HG03354 (cell line): Measurements from ENCODE around the gene CADM2.
"Not testable (repeated sequence)": the region's sequence is repeated elsewhere in the genome, so short reads cannot be mapped to it uniquely, and the experiment has no call there.

Experiments used
- ATAC-seq: cut with Tn5 transposase; IDR thresholded peaks from one replicate; pipeline ENCODE4 v1.9.1; 2021; ENCODE audit warnings: mild to moderate bottlenecking; ENCODE audit not compliant: unreplicated experiment, poor library complexity, severe bottlenecking

Gene CADM2

GRCh38 chr3:84958495-84959469 lies at the start of gene CADM2:
Gene CADM2, plus strand, starts transcription at chr3:84958989.
- peak; percentile 98 for ATAC-seq

DNA sequence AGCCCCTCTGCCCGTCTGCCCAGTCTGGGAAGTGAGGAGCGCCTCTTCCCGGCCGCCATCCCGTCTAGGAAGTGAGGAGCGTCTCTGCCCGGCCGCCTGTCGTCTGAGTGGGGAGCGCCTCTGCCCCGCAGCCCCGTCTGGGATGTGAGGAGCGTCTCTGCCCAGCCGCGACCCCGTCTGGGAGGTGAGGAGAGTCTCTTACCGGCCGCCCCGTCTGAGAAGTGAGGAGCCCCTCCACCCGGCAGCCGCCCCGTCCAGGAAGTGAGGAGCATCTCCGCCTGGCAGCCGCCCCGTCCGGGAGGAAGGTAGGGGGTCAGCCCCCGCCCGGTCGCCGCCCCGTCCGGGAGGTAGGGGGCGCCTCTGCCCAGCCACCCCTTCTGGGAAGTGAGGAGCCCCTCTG lies 40.2 kb upstream of the CADM2 start:
- ATAC-seq = not testable (repeated sequence)

DNA sequence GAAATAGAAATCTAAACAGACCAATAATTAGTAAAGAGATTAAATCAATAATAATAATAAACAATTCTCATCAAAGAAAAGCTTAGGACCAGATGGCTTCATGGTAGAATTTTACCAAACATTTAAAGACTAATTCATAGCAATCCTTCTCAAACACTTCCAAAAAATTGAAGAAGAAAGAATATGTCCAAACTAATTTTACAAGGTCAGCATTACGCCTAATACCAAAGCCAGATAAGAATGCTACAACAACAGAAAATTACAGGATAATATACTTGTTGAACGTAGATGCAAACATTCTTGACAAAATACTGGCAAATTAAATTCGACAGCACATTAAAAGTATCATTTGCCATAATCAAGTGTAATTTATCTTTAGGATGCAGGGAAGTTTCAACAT lies 36.1 kb upstream of the CADM2 start:
- ATAC-seq = no peak

GRCh38 chr3:84925571-84925970 lies 33.2 kb upstream of the CADM2 start:
- no peak for ATAC-seq

DNA sequence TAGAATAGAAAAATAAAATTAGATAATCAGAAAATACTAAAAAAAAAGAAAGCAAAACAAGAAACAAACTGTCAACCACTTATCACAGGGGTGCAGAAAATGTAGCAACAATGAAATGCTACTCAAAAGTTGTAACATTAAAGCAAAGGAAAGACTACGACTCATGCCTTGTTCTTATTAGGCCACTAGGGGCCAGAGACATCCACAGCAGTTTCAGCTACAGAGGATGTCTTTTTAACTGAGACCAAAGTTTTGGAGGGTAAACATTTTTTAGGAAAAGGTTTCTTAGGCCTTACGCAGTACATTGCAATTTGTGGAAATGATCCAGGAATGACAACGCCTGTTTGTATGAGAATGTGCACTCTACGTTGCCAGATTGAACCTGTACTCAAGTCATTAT lies 15.4 kb upstream of the CADM2 start:
- no peak for ATAC-seq

DNA sequence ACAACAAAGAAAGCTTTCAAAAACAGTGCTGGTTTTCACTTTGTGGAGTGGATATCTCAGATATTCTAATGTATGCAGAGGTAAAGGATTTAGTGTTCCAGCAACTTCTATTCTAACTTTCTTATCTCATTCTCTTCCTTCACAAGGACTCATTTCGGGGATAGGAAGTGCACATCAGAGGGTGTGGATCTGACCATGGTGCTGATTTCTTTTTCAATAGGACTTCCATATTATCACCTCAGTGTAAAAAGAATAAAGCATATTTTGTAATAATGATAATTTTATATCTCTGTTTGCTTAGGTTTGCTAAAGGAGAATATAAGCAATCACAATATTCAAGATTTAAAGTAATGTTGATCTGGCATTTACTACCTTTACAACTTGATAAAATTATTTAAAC lies 12.5 kb upstream of the CADM2 start:
- no peak for ATAC-seq

DNA sequence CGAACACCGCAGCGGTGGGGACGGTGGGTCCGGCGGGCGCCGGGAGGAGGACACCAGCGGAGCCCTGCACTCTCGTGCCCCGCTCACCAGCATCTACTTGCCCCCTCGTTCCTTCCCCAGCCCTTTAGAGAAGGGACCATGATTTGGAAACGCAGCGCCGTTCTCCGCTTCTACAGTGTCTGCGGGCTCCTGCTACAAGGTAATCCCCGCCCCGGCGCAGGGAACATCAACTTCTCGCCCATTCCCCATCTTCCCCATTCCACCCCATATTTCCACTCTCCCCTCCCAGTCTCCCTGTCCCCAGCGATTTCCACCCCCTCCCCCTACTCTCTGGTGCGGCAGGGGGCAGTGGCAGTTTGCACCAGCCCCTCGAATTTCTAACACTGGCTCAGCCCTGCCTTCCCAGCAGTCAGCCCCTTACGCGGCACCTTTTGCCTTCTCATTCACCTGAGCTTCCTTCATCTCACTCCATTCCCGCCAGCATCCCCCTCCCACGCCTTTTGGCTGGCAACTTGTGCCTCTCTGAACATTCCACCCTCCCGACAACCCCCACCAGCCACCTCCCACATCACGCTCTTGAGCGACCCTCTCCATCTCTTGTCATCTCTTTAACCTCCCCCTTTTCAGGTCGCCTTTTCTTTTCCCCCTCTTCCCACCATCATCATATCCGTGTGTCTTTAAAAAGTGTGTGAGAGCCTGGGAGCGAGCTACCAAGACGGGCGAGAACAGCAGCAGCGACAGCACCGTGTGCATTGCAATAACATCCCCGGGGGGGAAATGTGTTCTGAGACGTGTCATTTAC lies 882 bp downstream of the CADM2 start:
- ATAC-seq = no peak

DNA sequence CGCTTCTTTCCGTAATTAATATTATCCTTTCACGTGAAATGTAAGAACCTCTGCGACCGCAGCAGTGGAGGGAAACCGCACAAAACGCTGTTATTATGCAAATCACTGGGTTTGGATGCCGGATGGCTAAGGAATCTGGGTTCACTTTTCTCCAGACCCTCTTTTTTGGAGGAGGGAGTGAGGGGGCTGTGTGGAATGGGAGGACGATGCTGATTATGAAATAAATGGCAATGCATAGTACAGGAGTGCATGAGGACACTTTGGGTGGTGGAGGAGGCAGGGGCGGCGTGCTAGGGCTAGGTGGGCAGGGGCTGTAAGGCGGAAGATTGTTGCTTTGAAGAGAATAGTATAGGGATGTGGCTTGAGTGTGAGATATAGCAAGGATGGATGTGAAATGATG lies 1.8 kb downstream of the CADM2 start:
- no peak for ATAC-seq

DNA sequence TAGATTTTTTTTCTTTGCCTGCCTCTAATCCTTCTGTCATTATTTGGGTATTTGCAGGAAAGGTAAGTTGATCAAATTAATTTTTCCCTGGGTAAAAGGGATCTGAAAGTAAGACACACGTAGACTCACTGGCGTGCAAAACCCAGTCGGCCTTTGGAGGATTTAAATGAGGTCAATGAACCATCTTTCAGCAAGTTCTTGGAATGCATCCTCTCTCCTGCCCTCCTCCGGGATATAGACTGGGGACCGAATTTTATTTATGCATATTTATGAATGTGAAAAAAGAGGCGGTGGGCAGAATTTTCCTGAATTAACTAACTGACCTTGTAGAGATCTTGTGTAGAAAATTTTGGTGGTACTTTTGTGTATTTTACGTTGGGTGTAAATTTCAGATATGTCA lies 2.2 kb downstream of the CADM2 start:
- ATAC-seq = no peak

GRCh38 chr3:84961521-84962255 lies 2.9 kb downstream of the CADM2 start:
- ATAC-seq = no peak

DNA sequence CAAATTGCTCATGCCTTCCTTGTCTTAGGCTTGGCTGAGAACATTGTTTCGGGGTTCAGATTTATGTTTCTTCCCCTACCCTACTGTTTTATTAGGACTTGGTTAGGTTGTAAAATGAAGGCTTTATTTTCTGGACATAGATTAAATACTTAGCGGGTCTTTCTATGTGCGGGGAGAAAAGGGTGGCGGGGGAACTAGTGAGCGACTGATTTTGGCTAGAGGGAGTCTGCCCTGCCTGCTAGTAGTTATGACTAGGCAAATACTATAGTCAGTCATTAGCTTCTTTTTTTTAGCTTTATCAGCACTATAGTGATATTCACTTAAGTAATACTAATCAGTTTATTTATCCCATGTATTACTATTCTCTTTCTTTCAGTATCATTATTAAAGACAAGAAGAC lies 3.6 kb downstream of the CADM2 start:
- no peak for ATAC-seq

GRCh38 chr3:84963137-84963536 lies 4.3 kb downstream of the CADM2 start:
- no peak for ATAC-seq

GRCh38 chr3:84965141-84965540 lies 6.4 kb downstream of the CADM2 start:
- ATAC-seq = no peak

DNA sequence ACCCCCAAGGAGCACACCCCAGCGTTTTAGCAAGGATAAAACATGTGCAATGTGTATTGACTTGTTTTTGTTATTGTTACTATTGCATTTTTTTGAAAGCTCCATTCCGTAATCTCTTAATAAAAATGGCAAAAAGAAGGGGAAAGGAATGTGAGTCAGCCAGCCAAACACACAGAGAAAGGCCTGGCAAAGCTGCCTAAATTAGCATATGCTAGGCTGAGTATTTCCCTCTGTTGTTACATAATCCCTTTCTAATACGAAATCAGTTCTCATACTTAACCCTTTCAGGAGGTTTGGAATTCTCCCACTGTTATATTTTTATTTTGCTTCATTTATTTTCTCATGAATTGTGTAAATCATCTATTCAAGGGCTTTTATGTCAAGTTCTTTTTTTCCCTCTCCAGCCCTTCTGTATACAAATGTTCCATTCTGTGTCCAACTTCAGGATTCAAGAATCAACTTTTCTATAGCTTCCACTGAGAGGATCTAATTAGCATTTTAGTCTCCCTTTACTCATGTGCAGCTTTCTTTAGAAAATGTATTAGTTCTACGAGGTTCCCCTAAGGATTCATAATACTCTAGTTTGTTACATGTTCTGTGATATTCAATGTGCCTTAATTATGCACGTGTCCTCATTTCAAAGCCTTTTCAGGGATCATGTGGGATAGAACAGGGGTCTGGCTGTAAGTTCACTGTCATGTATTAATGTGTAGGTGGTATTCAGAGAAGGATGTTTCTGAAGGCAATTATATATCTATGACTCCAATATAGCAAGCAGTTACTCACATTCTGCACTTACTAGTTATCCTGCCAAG lies 9.2 kb downstream of the CADM2 start:
- no peak for ATAC-seq

- no peak for ATAC-seq
Observed at GRCh38 chr3:84968701-84969235, 10.0 kb downstream of the CADM2 start.

DNA sequence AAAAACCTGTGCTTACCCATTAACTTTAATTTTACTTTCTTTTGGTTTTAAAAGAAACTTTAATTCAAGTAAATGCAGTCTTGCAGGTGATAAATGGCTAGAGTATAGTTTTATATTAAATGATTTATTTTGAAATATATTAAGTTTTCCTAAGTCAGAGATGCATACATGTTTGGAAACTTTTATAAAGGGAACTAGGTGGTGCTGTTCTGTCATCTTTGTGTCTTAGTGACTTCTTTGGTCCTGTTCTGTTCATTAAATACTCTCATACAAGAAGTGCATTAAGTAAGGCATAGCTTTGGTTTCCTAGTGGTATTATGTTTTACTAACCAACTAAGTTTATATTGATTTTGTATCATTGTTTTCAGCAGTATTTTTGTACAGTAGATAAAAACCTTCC lies 15.6 kb downstream of the CADM2 start:
- ATAC-seq = no peak

GRCh38 chr3:84977021-84977420 lies 18.2 kb downstream of the CADM2 start:
- no peak for ATAC-seq

- no peak for ATAC-seq
Observed at GRCh38 chr3:84978843-84979242, 20.1 kb downstream of the CADM2 start.

- ATAC-seq = no peak
Observed at GRCh38 chr3:84980011-84980410, 21.2 kb downstream of the CADM2 start.
